ENCODE data around the gene USPL1. TPM values are rescaled to one million over a fixed set of nuclear protein-coding genes. Genes with fewer than 3 reads are reported as not detected.
"Not testable (repeated sequence)": the region's sequence is repeated elsewhere in the genome, so short reads cannot be mapped to it uniquely, and the experiment has no call there.

Gene USPL1
- 31.4 TPM for polyA plus RNA-seq (ENCODE audit: insufficient read length)
- long read RNA-seq, donor 1, partial matches to known transcripts = 0 of 2 reads
- long read RNA-seq, donor 1, other reads (novel, unspliced or antisense) = 0 of 2 reads
- long read RNA-seq, donor 2, partial matches to known transcripts = 0 of 2 reads
- long read RNA-seq, donor 2, other reads (novel, unspliced or antisense) = 0 of 2 reads
- long read RNA-seq, donor 3, partial matches to known transcripts = 0 of 1 reads
- long read RNA-seq, donor 3, other reads (novel, unspliced or antisense) = 0 of 1 reads
- long read RNA-seq, donor 4 = 0 reads
- long read RNA-seq, donor 5, partial matches to known transcripts = 0 of 2 reads
- long read RNA-seq, donor 5, other reads (novel, unspliced or antisense) = 0 of 2 reads
- long read RNA-seq, donor 6, partial matches to known transcripts = 0 of 3 reads
- long read RNA-seq, donor 6, other reads (novel, unspliced or antisense) = 0 of 3 reads
- long read RNA-seq, donor 7, partial matches to known transcripts = 0 of 1 reads
- long read RNA-seq, donor 7, other reads (novel, unspliced or antisense) = 0 of 1 reads
- long read RNA-seq, donor 8, partial matches to known transcripts = 0 of 1 reads
- long read RNA-seq, donor 8, other reads (novel, unspliced or antisense) = 0 of 1 reads

GRCh38 chr13:30617315-30618185 is at the start of gene USPL1:
TSS of gene USPL1 (plus strand) at chr13:30617920. CDS start at chr13:30621141, 3,221 bp downstream.
- peak; percentile 98 for DNase-seq

- DNase-seq = no peak
Measured at GRCh38 chr13:30569901-30570576, 47.7 kb upstream of the USPL1 start.

- no peak for DNase-seq
Measured at GRCh38 chr13:30570691-30571090, 47.0 kb upstream of the USPL1 start.

- peak; percentile 51 for DNase-seq
Measured at GRCh38 chr13:30572859-30573275, 44.9 kb upstream of the USPL1 start.

GRCh38 chr13:30576528-30576927 is 41.2 kb upstream of the USPL1 start:
- no peak for DNase-seq

- DNase-seq = no peak
Measured at GRCh38 chr13:30577401-30577852, 40.3 kb upstream of the USPL1 start.

- DNase-seq = no peak
Measured at GRCh38 chr13:30580852-30581502, 36.7 kb upstream of the USPL1 start.

- DNase-seq = no peak
Measured at GRCh38 chr13:30581582-30581981, 36.1 kb upstream of the USPL1 start.

- no peak for DNase-seq
Measured at GRCh38 chr13:30584051-30584731, 33.5 kb upstream of the USPL1 start.

- no peak for DNase-seq
Measured at GRCh38 chr13:30585748-30586262, 31.9 kb upstream of the USPL1 start.

- DNase-seq = no peak
Measured at GRCh38 chr13:30587231-30587630, 30.5 kb upstream of the USPL1 start.

GRCh38 chr13:30587739-30588138 is 30.0 kb upstream of the USPL1 start:
- DNase-seq = no peak

- DNase-seq = no peak
Measured at GRCh38 chr13:30593001-30593400, 24.7 kb upstream of the USPL1 start.

- DNase-seq = no peak
Measured at GRCh38 chr13:30600496-30600895, 17.2 kb upstream of the USPL1 start.

- DNase-seq = no peak
Measured at GRCh38 chr13:30601836-30602235, 15.9 kb upstream of the USPL1 start.

GRCh38 chr13:30605052-30605451 is 12.7 kb upstream of the USPL1 start:
- DNase-seq = no peak

GRCh38 chr13:30607186-30607585 is 10.5 kb upstream of the USPL1 start:
- DNase-seq = not testable (repeated sequence)

GRCh38 chr13:30607908-30608307 is 9.8 kb upstream of the USPL1 start:
- no peak for DNase-seq

GRCh38 chr13:30608364-30608763 is 9.4 kb upstream of the USPL1 start:
- DNase-seq = peak; percentile 35

GRCh38 chr13:30610311-30610710 is 7.4 kb upstream of the USPL1 start:
- DNase-seq = no peak

GRCh38 chr13:30615481-30615865 is 2.2 kb upstream of the USPL1 start:
- no peak for DNase-seq

Measured in left kidney (tissue), 8 donors.